Natural killer cell (primary cell): ENCODE data around the gene SOBP. TPM values are rescaled to one million over a fixed set of nuclear protein-coding genes. Genes with fewer than 3 reads are reported as not detected.

ENCODE experiments used
- ATAC-seq, 3 donors: fragments of 150-1000 bp in 2 of 3; fragments of 200-7000 bp in 1 of 3; cut with Tn5 transposase; 1 replicate in 1 of 3; 2 replicates in 2 of 3; pipeline ENCODE4 v1.10.0; 2021; ENCODE audit warnings: mild to moderate bottlenecking in 2 of 3, moderate library complexity in 2 of 3
- DNase-seq, 2 donors: peaks; one replicate each; pipeline versions ENCODE4 v3.0.0 to v3.0.0-alpha.2; 2013 to 2021; ENCODE audit warnings: mixed read lengths in 1 of 2
- H3K27ac ChIP-seq: one replicate; pipeline ENCODE4 v1.5.1; 2013; ENCODE audit warnings: mild to moderate bottlenecking, low read length
- H3K27me3 ChIP-seq: one replicate; pipeline ENCODE4 v1.6.1; 2013; ENCODE audit warnings: low read length; ENCODE audit not compliant: control insufficient read depth, insufficient read depth
- H3K36me3 ChIP-seq: one replicate; pipeline ENCODE4 v1.6.1; 2013; ENCODE audit warnings: low read length; ENCODE audit not compliant: control insufficient read depth, insufficient read depth
- H3K4me1 ChIP-seq: one replicate; pipeline ENCODE4 v1.6.1; 2013; ENCODE audit warnings: low read length; ENCODE audit not compliant: control insufficient read depth, insufficient read depth
- H3K4me3 ChIP-seq: one replicate; pipeline ENCODE4 v1.5.1; 2013; ENCODE audit warnings: low read length
- H3K9me3 ChIP-seq: one replicate; pipeline ENCODE4 v1.6.1; 2013; ENCODE audit warnings: low read length; ENCODE audit not compliant: control insufficient read depth, insufficient read depth
- H3K27ac Mint-ChIP-seq, 2 donors: one replicate each; pipeline ENCODE4 v1.8.0; 2022; ENCODE audit warnings: mild to moderate bottlenecking in 2 of 2, mixed read lengths in 2 of 2, moderate library complexity in 1 of 2
- H3K27me3 Mint-ChIP-seq, 2 donors: one replicate each; pipeline ENCODE4 v1.8.0; 2022; ENCODE audit warnings: low read depth in 2 of 2, mixed read lengths in 2 of 2
- H3K36me3 Mint-ChIP-seq: one replicate; pipeline ENCODE4 v1.8.0; 2022; ENCODE audit warnings: mixed read lengths
- H3K4me1 Mint-ChIP-seq, 2 donors: one replicate each; pipeline ENCODE4 v1.8.0; 2022; ENCODE audit warnings: mixed read lengths in 2 of 2
- H3K4me3 Mint-ChIP-seq: one replicate; pipeline ENCODE4 v1.8.0; 2022; ENCODE audit warnings: mild to moderate bottlenecking, moderate library complexity, mixed read lengths
- H3K9me3 Mint-ChIP-seq, 2 donors: one replicate each; pipeline ENCODE4 v1.8.0; 2022; ENCODE audit warnings: mixed read lengths in 2 of 2
- WGBS: methylation state at CpG from one replicate; pipeline ENCODE4 v1.1.7; 2013; ENCODE audit warnings: missing lambda C conversion rate; ENCODE audit not compliant: insufficient coverage; 5-methylcytosine and 5-hydroxymethylcytosine counted together
- intact Hi-C: fragments of 100-400 bp; cut with micrococcal nuclease; formaldehyde crosslinking; loops from one replicate; pipeline ENCODE4 v1.14.2; 2022
- total RNA-seq, 4 donors: library from RNA; stranded (reverse); fragments of 120-200 nt in 1 of 4; gene quantifications; one replicate each; pipeline versions ENCODE4 v1.2.3 to v1.2.4, GENCODE V29; 2013 to 2022
- TF ChIP-seq, protein P1 (sequence below): fragments of 200-600 bp; IDR thresholded peaks from one replicate; pipeline ENCODE4 v1.8.0; 2022; ENCODE audit warnings: antibody characterized with exemption

Gene SOBP
- total RNA-seq, 3 donors from 2014 or later (not counting 1 experiment from before 2014, with no cell fraction given), result 0.16 TPM; not detected in 1

DNA sequence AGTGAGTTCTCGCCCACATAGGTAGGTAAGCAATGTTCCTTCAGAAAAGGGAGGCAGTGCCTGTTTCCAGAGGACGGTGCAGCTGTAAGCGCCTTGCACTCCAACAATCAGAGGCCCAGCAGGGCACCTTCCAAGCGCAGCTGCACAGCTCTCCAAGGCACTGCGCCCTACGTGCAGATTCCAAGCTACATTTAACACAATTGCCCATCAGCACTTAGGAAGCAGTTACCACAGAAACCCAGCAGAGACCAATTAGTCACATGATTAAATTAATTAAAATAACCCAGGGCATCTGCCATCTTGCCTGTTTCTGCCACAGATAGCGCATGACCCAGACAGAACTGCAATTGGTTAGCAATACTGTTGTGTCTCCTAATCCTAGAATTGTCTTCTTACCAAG is 65.5 kb downstream of the SOBP start:
- Mint-ChIP-seq H3K27ac (no peak overlapping the region), H3K9me3 (no peaks in the 10 kb centered on the region), H3K4me3 (no peak overlapping the region), H3K4me1 (no peaks in the 10 kb centered on the region), H3K27me3 (peaks cover 8 to 13% of the 10 kb centered on the region in 2 donors), H3K36me3 (no peaks in the 10 kb centered on the region)
- WGBS, result 96% methylated on average over 7 of the region's 7 CpGs
- no peak overlapping the region for H3K27ac ChIP-seq
- no peaks in the 10 kb centered on the region for H3K4me1 ChIP-seq
- H3K27me3 ChIP-seq, result no peaks in the 10 kb centered on the region
- H3K36me3 ChIP-seq, result no peaks in the 10 kb centered on the region
- TF ChIP-seq, protein P1, sequence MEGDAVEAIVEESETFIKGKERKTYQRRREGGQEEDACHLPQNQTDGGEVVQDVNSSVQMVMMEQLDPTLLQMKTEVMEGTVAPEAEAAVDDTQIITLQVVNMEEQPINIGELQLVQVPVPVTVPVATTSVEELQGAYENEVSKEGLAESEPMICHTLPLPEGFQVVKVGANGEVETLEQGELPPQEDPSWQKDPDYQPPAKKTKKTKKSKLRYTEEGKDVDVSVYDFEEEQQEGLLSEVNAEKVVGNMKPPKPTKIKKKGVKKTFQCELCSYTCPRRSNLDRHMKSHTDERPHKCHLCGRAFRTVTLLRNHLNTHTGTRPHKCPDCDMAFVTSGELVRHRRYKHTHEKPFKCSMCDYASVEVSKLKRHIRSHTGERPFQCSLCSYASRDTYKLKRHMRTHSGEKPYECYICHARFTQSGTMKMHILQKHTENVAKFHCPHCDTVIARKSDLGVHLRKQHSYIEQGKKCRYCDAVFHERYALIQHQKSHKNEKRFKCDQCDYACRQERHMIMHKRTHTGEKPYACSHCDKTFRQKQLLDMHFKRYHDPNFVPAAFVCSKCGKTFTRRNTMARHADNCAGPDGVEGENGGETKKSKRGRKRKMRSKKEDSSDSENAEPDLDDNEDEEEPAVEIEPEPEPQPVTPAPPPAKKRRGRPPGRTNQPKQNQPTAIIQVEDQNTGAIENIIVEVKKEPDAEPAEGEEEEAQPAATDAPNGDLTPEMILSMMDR, result no peak
- ATAC-seq (no peak), DNase-seq (no peak)
- intact Hi-C loops, result no loop called here
- H3K4me3 ChIP-seq, result no peak overlapping the region
- H3K9me3 ChIP-seq, result no peaks in the 10 kb centered on the region

DNA sequence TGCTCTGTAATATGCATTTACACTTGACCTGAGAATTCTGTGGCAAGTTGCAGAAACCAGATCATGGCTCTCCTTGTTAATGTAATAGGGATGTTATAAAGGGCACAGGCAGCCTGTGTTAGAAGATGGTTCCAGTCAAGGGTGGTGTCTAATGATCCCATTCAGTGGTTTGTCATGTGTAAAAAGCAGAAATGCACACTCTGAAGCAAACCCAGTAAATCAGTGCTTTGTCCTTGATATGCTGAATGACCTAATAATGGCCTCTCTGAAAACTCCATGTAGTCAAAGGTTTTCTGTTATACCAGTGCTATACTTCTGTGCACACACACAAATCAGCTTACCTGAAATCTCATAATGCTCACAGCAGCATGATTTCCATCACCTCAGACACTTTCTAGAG is 66.2 kb downstream of the SOBP start:
- no peaks in the 10 kb centered on the region for H3K4me1 Mint-ChIP-seq
- H3K4me3 ChIP-seq, result no peak overlapping the region
- no peaks in the 10 kb centered on the region for H3K4me1 ChIP-seq
- ATAC-seq (no peak), DNase-seq (no peak)
- H3K27ac ChIP-seq, result no peak overlapping the region
- H3K27me3 ChIP-seq, result no peaks in the 10 kb centered on the region
- TF ChIP-seq, protein P1, result no peak
- intact Hi-C loops, result no loop called here
- no peak overlapping the region for H3K4me3 Mint-ChIP-seq
- no peaks in the 10 kb centered on the region for H3K36me3 ChIP-seq
- H3K27me3 Mint-ChIP-seq, result peaks cover 8% of the 10 kb centered on the region in 2 donors
- H3K36me3 Mint-ChIP-seq, result no peaks in the 10 kb centered on the region
- H3K27ac Mint-ChIP-seq, result no peak overlapping the region
- no peaks in the 10 kb centered on the region for H3K9me3 Mint-ChIP-seq
- no peaks in the 10 kb centered on the region for H3K9me3 ChIP-seq

DNA sequence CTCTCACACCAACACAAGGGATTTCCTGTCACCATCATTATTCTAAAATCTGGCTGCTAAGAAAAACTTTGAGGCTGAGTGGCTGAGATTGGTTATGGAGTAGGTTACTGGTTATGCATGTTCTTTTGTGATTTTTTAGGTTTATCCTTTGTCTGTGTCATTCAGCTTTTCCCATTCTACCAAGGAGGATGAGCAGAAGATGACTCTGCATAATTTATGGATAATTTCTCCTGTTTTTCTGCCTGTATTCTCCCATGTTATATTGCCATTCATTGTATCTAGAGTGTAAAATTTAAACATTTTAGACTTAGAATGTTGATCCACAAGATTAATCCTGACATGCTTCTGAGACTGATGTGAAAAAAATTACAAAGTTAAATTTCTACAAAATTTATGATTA is 67.8 kb downstream of the SOBP start:
- TF ChIP-seq, protein P1, result no peak
- no peaks in the 10 kb centered on the region for H3K9me3 ChIP-seq
- DNase-seq, result no peak

DNA sequence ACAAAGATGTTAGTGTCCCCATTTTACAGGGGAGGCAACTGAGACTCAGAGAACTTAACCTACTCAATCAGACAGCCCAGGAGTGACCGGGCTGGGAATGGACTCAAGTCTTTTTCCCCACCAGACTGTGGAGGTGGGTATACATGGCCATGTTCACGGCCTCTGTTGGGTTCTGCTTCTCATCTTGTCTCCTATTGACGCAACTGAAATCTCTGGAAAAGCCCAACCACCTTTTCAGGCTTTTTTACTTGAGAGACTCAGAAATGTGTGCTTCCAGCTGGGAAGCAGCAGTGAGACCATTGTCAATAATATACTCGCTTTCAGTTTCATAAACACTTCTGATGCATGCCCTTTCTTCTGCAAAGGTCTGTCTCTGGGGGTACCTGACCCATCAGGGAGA is 70.7 kb downstream of the SOBP start:
- H3K4me1 Mint-ChIP-seq, result no peaks in the 10 kb centered on the region
- H3K4me3 ChIP-seq, result no peak overlapping the region
- no peaks in the 10 kb centered on the region for H3K36me3 ChIP-seq
- H3K27ac ChIP-seq, result no peak overlapping the region
- no peaks in the 10 kb centered on the region for H3K4me1 ChIP-seq
- intact Hi-C loops, result no loop called here
- TF ChIP-seq, protein P1, result no peak
- H3K9me3 ChIP-seq, result no peaks in the 10 kb centered on the region
- no peak overlapping the region for H3K4me3 Mint-ChIP-seq
- 88% methylated on average over 3 of the region's 4 CpGs for WGBS
- ATAC-seq (no peak), DNase-seq (no peak)
- H3K27me3 Mint-ChIP-seq, result peaks cover 18 to 20% of the 10 kb centered on the region in 2 donors
- H3K9me3 Mint-ChIP-seq, result no peaks in the 10 kb centered on the region
- no peak overlapping the region for H3K27ac Mint-ChIP-seq
- no peaks in the 10 kb centered on the region for H3K27me3 ChIP-seq
- H3K36me3 Mint-ChIP-seq, result no peaks in the 10 kb centered on the region

More for the DNA sequence above, 67.8 kb downstream of the SOBP start:
- H3K36me3 ChIP-seq, result no peaks in the 10 kb centered on the region
- no peak for ATAC-seq
- Mint-ChIP-seq H3K9me3 (no peaks in the 10 kb centered on the region), H3K36me3 (no peaks in the 10 kb centered on the region), H3K4me3 (no peak overlapping the region), H3K27me3 (peaks cover 7 to 18% of the 10 kb centered on the region in 2 donors), H3K4me1 (no peaks in the 10 kb centered on the region), H3K27ac (no peak overlapping the region)
- no peaks in the 10 kb centered on the region for H3K27me3 ChIP-seq
- intact Hi-C loops, result no loop called here
- H3K4me1 ChIP-seq, result no peaks in the 10 kb centered on the region
- H3K27ac ChIP-seq, result no peak overlapping the region
- H3K4me3 ChIP-seq, result no peak overlapping the region
